Mucosa of rectum (tissue), 2 donors: Measurements from ENCODE around the gene STK39.

ENCODE experiments used
- H3K27ac ChIP-seq, 2 donors: one replicate each; pipeline ENCODE4 v1.7.0; 2013; ENCODE audit warnings: inconsistent platforms in 2 of 2, low read depth in 2 of 2, low read length in 2 of 2
- H3K27me3 ChIP-seq, 2 donors: one replicate each; pipeline ENCODE4 v1.7.0; 2013; ENCODE audit warnings: low read length in 2 of 2; ENCODE audit not compliant: control insufficient read depth in 2 of 2, insufficient read depth in 2 of 2
- H3K36me3 ChIP-seq, 2 donors: one replicate each; pipeline ENCODE4 v1.7.0; 2013; ENCODE audit warnings: low read length in 2 of 2; ENCODE audit not compliant: control insufficient read depth in 2 of 2, insufficient read depth in 2 of 2
- H3K4me1 ChIP-seq, 2 donors: one replicate each; pipeline ENCODE4 v1.7.0; 2013; ENCODE audit warnings: low read length in 2 of 2, mild to moderate bottlenecking in 1 of 2; ENCODE audit not compliant: control insufficient read depth in 2 of 2, insufficient read depth in 2 of 2
- H3K4me3 ChIP-seq, 2 donors: one replicate each; pipeline ENCODE4 v1.7.0; 2013; ENCODE audit warnings: low read length in 2 of 2
- H3K9ac ChIP-seq, 2 donors: one replicate each; pipeline ENCODE4 v1.7.0; 2013; ENCODE audit warnings: low read length in 2 of 2, low read depth in 1 of 2, mild to moderate bottlenecking in 1 of 2
- H3K9me3 ChIP-seq, 2 donors: one replicate each; pipeline ENCODE4 v1.7.0; 2013; ENCODE audit warnings: low read length in 2 of 2; ENCODE audit not compliant: control insufficient read depth in 2 of 2
- donor health status: healthy.
- donor health status: Normal muscosa, but diverticular disease.

STK39 gene

DNA sequence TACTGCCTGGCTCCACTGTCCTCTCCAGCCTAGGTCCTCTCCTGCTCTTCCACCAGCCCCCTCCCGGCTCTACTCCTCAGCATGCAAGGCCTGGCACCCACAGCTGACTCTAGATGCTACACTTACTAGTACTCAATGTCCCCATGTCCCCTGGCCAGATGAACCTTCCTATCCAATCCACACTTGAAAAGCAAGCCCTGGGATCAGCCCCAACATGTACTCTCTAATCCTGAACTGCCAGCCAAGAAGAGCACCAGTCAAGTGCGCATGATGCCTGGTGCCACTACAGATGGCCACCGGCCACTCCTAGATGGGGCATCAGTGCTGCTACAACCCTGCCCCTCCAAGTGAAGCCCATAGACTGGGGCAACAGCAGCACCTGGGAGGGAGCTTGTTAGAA, 168.2 kb downstream of the STK39 start:
- H3K9me3 ChIP-seq: no peaks in the 10 kb centered on the region
- no peak overlapping the region for H3K27ac ChIP-seq
- H3K4me1 ChIP-seq: no peaks in the 10 kb centered on the region
- no peak overlapping the region for H3K4me3 ChIP-seq
- no peaks in the 10 kb centered on the region for H3K27me3 ChIP-seq
- no peak overlapping the region for H3K9ac ChIP-seq
- peaks cover 0 to 6% of the 10 kb centered on the region in 2 donors for H3K36me3 ChIP-seq

DNA sequence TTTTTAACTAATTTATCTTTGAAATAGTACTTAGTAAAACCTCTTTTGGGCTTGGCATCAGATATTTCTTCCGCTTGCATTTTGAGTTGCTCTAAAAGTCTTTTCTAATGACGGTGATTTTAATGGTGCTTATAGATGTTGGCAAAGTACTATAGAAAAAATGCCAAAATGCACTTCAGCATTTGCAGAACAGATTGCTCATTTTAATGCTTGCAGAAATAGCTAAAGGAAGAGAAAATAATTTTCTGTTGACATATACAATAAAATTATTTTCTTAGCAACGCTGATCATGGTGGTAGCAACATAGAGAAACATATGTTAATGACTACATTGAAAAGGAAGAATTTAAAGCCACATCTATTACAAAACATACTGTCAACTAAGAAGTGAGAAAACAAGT, 170.7 kb downstream of the STK39 start:
- no peak overlapping the region for H3K27ac ChIP-seq
- H3K4me3 ChIP-seq: no peak overlapping the region
- H3K9me3 ChIP-seq: no peaks in the 10 kb centered on the region
- no peak overlapping the region for H3K9ac ChIP-seq
- H3K36me3 ChIP-seq: peaks cover 8 to 15% of the 10 kb centered on the region in 2 donors
- H3K4me1 ChIP-seq: no peaks in the 10 kb centered on the region
- H3K27me3 ChIP-seq: no peaks in the 10 kb centered on the region

DNA sequence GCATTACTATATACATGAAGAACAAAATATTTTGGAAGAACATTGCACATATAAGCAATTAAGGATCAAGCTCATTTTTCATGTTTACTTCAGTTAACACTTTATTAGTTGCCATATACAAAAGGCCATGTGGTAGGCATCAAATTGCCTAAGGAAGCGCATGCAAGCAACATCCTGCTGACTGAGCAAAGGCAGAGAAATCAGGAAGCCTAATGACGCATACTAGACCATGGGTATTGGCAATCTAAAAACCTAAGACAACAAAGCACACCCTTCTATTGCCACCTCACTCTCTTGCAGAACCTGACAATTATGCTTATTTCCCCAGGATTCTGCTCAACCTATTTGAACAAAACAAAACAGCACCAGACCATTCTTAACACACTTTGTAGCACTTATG, 171.9 kb downstream of the STK39 start:
- H3K4me1 ChIP-seq: no peaks in the 10 kb centered on the region
- H3K9me3 ChIP-seq: no peaks in the 10 kb centered on the region
- no peak overlapping the region for H3K4me3 ChIP-seq
- H3K27me3 ChIP-seq: no peaks in the 10 kb centered on the region
- H3K27ac ChIP-seq: no peak overlapping the region
- H3K9ac ChIP-seq: no peak overlapping the region
- H3K36me3 ChIP-seq: peaks cover 8 to 15% of the 10 kb centered on the region in 2 donors

DNA sequence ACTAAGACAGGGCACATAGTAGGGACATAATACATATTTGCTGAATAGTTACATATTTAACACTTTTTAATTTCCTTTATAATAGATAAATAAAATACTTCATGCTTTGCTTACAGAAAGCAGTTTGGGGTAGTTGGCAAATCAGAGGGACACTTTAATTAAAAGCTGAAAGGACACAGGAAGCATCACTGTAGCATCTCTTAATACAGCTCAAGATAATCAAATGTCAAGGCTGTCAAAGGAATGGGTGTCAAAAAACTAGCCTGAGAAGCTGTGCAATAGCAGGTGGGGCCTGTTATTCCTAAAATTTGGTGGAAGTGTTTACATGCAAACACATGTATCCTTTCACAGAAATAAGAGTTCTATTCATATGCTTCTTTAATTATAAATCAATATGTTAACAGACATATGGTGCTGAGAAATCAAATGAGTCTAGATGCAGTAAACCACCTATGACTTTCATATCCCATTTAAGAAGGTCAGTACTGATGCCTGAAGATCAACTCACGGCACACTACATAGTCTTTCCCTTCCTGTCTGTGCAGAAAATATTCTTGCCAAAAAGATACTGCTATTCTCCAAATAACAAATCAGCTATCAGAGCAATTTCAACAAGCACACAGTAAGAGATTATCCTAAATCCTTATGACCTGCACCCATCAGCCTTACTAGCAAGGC, 174.6 kb downstream of the STK39 start:
- H3K4me3 ChIP-seq: no peak overlapping the region
- H3K27ac ChIP-seq: no peak overlapping the region
- no peaks in the 10 kb centered on the region for H3K27me3 ChIP-seq
- no peaks in the 10 kb centered on the region for H3K9me3 ChIP-seq
- H3K36me3 ChIP-seq: peaks cover 8 to 15% of the 10 kb centered on the region in 2 donors
- no peaks in the 10 kb centered on the region for H3K4me1 ChIP-seq
- H3K9ac ChIP-seq: no peak overlapping the region

DNA sequence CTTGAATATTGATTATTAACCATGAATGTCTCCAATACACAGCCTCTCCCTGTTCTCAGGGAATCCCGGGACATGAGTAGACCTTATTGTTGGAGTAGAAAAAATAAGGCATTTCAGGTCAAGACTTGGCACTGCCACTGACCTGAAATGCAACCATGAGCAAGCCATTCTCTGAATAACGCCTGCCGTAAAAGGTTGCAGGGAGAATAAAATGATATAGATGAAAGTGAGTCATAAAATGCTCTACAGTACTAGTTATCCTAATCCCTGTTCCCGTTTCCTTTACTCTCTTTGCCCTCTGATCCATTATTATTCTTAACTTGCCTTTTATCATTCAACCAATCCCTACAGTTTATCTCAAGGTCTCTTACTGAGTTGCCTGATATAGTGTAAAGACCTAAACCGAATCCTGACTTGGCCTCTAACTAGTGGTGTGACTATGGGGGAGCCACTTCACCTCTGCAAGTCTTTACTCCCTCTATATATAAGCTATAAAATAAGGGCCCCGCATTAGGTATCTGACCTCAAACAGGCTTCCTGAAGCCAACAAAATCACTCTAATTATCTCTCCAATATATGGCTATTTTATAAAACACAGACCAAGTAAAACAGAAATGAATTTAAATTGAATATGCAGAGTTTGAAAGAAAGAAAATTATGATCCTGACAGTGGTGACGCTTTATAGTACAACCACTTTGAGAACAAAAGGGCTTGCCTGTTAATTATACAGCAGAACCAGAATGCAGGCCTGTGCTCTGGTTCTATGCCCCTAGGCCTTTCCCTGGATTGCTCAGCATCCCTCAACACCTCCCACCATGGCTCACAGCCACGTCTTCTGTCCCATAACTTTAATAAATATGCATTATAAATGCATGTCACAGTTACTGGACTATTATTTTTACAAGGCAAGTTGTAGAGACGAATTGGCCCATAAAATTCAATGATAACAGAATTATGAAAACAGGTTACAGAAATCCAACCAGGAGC, 183.1 kb downstream of the STK39 start:
- no peaks in the 10 kb centered on the region for H3K4me1 ChIP-seq
- H3K9ac ChIP-seq: no peak overlapping the region
- H3K27me3 ChIP-seq: no peaks in the 10 kb centered on the region
- H3K9me3 ChIP-seq: no peaks in the 10 kb centered on the region
- H3K27ac ChIP-seq: no peak overlapping the region
- H3K4me3 ChIP-seq: no peak overlapping the region
- H3K36me3 ChIP-seq: peaks cover 10 to 15% of the 10 kb centered on the region in 2 donors

DNA sequence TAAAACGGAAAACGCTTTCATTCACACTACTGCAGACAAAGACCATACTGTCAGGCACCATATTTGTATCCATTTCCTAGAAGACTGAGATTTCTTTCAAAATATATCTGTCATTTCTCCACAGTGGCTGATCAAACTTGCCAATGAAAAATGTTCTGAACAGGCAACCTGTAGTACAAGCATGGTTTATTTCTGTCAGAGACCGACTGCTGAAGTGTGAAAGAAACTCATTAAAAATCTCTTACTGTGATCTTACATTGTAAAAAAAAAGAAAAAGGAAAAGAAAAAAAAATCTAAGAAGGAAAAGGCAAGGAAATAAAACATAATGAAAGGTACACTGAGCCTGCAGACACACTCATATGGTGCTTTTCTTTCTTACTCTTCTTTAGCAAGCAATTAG, 184.5 kb downstream of the STK39 start:
- peaks cover 15 to 16% of the 10 kb centered on the region in 2 donors for H3K36me3 ChIP-seq
- H3K27ac ChIP-seq: no peak overlapping the region
- H3K4me1 ChIP-seq: no peaks in the 10 kb centered on the region
- no peaks in the 10 kb centered on the region for H3K27me3 ChIP-seq
- no peaks in the 10 kb centered on the region for H3K9me3 ChIP-seq
- H3K4me3 ChIP-seq: no peak overlapping the region
- H3K9ac ChIP-seq: no peak overlapping the region

DNA sequence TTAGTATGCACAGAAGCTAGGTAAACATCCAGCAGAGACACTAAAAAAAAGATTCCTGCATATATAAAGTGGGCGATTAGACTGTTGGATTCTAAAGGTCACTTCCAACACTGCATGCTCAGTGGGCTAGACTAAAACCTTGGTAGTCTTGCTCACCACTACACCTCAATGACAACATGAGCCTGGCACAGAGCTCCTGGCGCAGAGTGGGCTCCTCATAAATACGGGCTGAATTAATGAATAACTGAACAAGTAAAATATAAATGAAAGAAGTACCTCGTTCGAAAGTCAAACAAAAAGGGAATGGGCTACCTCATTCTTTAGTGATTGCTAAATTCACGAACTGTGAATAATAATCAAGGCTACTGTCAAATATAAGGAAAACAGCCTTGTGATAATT, 185.3 kb downstream of the STK39 start:
- H3K36me3 ChIP-seq: peaks cover 15 to 16% of the 10 kb centered on the region in 2 donors
- H3K4me1 ChIP-seq: no peaks in the 10 kb centered on the region
- H3K27ac ChIP-seq: no peak overlapping the region
- H3K4me3 ChIP-seq: no peak overlapping the region
- no peaks in the 10 kb centered on the region for H3K9me3 ChIP-seq
- no peak overlapping the region for H3K9ac ChIP-seq
- H3K27me3 ChIP-seq: no peaks in the 10 kb centered on the region

DNA sequence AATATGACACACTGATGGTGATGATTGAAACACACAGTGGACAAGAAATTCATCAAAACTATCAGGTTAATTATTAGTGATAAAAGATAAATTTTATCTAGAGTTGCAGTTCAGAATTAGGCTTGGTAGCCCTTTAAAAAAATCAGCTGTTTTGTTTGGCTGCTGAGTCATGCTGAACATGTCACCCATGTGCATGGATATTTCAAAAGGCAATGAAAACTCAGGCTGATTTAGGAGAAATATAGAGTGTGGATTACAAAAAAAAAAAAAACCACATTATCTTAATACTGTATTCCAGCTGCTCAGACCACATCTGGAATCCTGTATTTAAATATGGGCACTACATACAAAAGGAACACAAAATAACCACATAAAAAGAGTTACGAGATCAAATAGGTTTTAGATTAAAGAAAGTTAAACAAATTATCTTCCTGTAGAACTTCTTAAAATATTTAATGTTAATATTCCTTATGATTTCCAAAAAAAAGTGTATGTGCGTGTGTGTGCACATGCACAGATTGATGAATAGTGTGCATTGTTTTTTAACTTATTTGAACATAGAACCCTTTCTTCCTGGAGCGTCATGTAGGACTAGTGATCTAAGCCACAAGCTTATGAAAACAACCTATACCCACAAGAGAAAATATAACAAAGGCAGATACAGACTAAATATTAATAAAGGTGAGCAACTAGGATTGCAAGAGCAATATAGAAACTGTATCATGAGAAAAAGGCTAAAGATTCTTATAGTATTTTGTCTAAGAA, 186.2 kb downstream of the STK39 start:
- Histone ChIP-seq H3K4me1 (no peaks in the 10 kb centered on the region), H3K36me3 (peaks cover 15 to 18% of the 10 kb centered on the region in 2 donors), H3K27ac (no peak overlapping the region)

DNA sequence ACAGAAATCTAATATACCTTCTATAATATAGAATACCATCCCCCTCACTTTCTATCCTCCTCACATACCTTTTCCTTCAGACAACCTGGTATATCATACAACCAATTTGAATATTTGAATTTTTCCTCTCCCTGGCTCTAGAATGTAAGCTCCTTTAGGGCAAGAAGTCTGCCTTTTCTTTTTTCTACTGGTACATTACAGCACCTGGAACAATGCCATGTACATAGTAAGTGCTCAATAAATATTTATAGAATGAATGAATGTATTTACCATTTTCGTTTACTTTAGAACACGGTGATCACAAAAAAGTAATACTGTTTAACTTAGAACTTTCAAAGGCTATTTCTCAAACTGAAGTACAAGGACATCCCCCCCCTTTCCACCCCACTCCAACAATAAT, 187.6 kb downstream of the STK39 start:
- no peak overlapping the region for H3K9ac ChIP-seq

More for the DNA sequence above, 186.2 kb downstream of the STK39 start:
- Histone ChIP-seq H3K27me3 (no peaks in the 10 kb centered on the region), H3K4me3 (no peak overlapping the region), H3K9ac (no peak overlapping the region), H3K9me3 (no peaks in the 10 kb centered on the region)

More for the DNA sequence above, 187.6 kb downstream of the STK39 start:
- Histone ChIP-seq H3K36me3 (peaks cover 15 to 19% of the 10 kb centered on the region in 2 donors), H3K27me3 (no peaks in the 10 kb centered on the region), H3K9me3 (no peaks in the 10 kb centered on the region), H3K4me3 (no peak overlapping the region), H3K4me1 (no peaks in the 10 kb centered on the region), H3K27ac (no peak overlapping the region)
